ENCODE measurements around the gene RIMBP2. TPM values are rescaled to one million over a fixed set of nuclear protein-coding genes. Genes with fewer than 3 reads are reported as not detected.

Gene RIMBP2
- total and polyA plus RNA-seq, 2 experiments from 2014 or later, result not detected

GRCh38 chr12:130677957-130678558 is 38.0 kb downstream of the RIMBP2 start:
- Histone ChIP-seq H3K4me2 (ENCODE audit: unreplicated experiment) (no peak overlapping the region), H3K9me2 (ENCODE audit: insufficient read depth) (no peaks in the 10 kb centered on the region), H3K79me2 (ENCODE audit: insufficient read depth) (no peaks in the 10 kb centered on the region), H3F3A (ENCODE audit: insufficient read depth) (no peaks in the 10 kb centered on the region), H2AFZ (no peak overlapping the region), H4K20me1 (ENCODE audit: insufficient read depth) (no peaks in the 10 kb centered on the region), H3K36me3 (ENCODE audit: low read depth) (no peaks in the 10 kb centered on the region), H3K4me1 (ENCODE audit: insufficient read depth) (no peaks in the 10 kb centered on the region), H3K27ac (no peak overlapping the region), H3K9me3 (ENCODE audit: low read depth) (no peaks in the 10 kb centered on the region), H3K9ac (no peak overlapping the region), H3K27me3 (replicated peaks; ENCODE audit: insufficient read depth) (no peaks in the 10 kb centered on the region), H3K4me3 (no peak overlapping the region)
- in situ Hi-C loops (cut with MboI), result no loop called here
- TF ChIP-seq EZH2phosphoT487 (IDR thresholded peaks at IDR 0.05; ENCODE audit: insufficient read depth, low read depth) (no peak), EZH2 (IDR thresholded peaks at IDR 0.05; ENCODE audit: insufficient read depth, poor library complexity, severe bottlenecking) (no peak)
- DNase-seq, result no peak
- WGBS, 2 experiments (ENCODE audit: low coverage in 1 of 2, low lambda C conversion rate in 2 of 2, missing lambda C conversion rate in 2 of 2), result 61 to 69% methylated on average over 18 to 22 of the region's 23 CpGs

- H3K4me3 ChIP-seq, result no peak overlapping the region
- H3F3A ChIP-seq (ENCODE audit: insufficient read depth), result no peaks in the 10 kb centered on the region
- in situ Hi-C loops (cut with MboI), result no loop called here
- TF ChIP-seq EZH2 (IDR thresholded peaks at IDR 0.05; ENCODE audit: insufficient read depth, poor library complexity, severe bottlenecking) (no peak), EZH2phosphoT487 (IDR thresholded peaks at IDR 0.05; ENCODE audit: insufficient read depth, low read depth) (no peak)
- no peaks in the 10 kb centered on the region for H3K79me2 ChIP-seq (ENCODE audit: insufficient read depth)
- H3K4me2 ChIP-seq (ENCODE audit: unreplicated experiment), result no peak overlapping the region
- WGBS, 2 experiments (ENCODE audit: low coverage in 1 of 2, low lambda C conversion rate in 2 of 2, missing lambda C conversion rate in 2 of 2), result 60 to 67% methylated on average over 15 of the region's 15 CpGs
- no peak overlapping the region for H2AFZ ChIP-seq
- no peaks in the 10 kb centered on the region for H3K9me3 ChIP-seq (ENCODE audit: low read depth)
- H4K20me1 ChIP-seq (ENCODE audit: insufficient read depth), result no peaks in the 10 kb centered on the region
- no peaks in the 10 kb centered on the region for H3K36me3 ChIP-seq (ENCODE audit: low read depth)
- no peaks in the 10 kb centered on the region for H3K4me1 ChIP-seq (ENCODE audit: insufficient read depth)
- H3K9ac ChIP-seq, result no peak overlapping the region
- no peak overlapping the region for H3K27ac ChIP-seq
- DNase-seq, result no peak
- no peaks in the 10 kb centered on the region for H3K27me3 ChIP-seq (replicated peaks; ENCODE audit: insufficient read depth)
- H3K9me2 ChIP-seq (ENCODE audit: insufficient read depth), result no peaks in the 10 kb centered on the region
These were observed 40.3 kb downstream of the RIMBP2 start for GRCh38 chr12:130675791-130676190.

- 76 to 77% methylated on average over 15 to 16 of the region's 16 CpGs for WGBS, 2 experiments (ENCODE audit: low coverage in 1 of 2, low lambda C conversion rate in 2 of 2, missing lambda C conversion rate in 2 of 2)
- Histone ChIP-seq H3K27ac (no peak overlapping the region), H4K20me1 (ENCODE audit: insufficient read depth) (no peaks in the 10 kb centered on the region), H3F3A (ENCODE audit: insufficient read depth) (no peaks in the 10 kb centered on the region), H3K36me3 (ENCODE audit: low read depth) (no peaks in the 10 kb centered on the region), H2AFZ (no peak overlapping the region), H3K79me2 (ENCODE audit: insufficient read depth) (no peaks in the 10 kb centered on the region), H3K4me3 (no peak overlapping the region), H3K9me3 (ENCODE audit: low read depth) (no peaks in the 10 kb centered on the region), H3K9me2 (ENCODE audit: insufficient read depth) (no peaks in the 10 kb centered on the region), H3K4me1 (ENCODE audit: insufficient read depth) (no peaks in the 10 kb centered on the region), H3K27me3 (replicated peaks; ENCODE audit: insufficient read depth) (no peaks in the 10 kb centered on the region), H3K9ac (no peak overlapping the region), H3K4me2 (ENCODE audit: unreplicated experiment) (no peak overlapping the region)
- TF ChIP-seq EZH2 (IDR thresholded peaks at IDR 0.05; ENCODE audit: insufficient read depth, poor library complexity, severe bottlenecking) (no peak), EZH2phosphoT487 (IDR thresholded peaks at IDR 0.05; ENCODE audit: insufficient read depth, low read depth) (no peak)
- in situ Hi-C loops (cut with MboI), result no loop called here
- no peak for DNase-seq
These were observed 41.0 kb downstream of the RIMBP2 start for GRCh38 chr12:130675121-130675520.

GRCh38 chr12:130674676-130675075 is 41.4 kb downstream of the RIMBP2 start:
- TF ChIP-seq EZH2 (IDR thresholded peaks at IDR 0.05; ENCODE audit: insufficient read depth, poor library complexity, severe bottlenecking) (no peak), EZH2phosphoT487 (IDR thresholded peaks at IDR 0.05; ENCODE audit: insufficient read depth, low read depth) (no peak)
- no peak overlapping the region for H3K27ac ChIP-seq
- H3K4me3 ChIP-seq, result no peak overlapping the region
- H3K4me1 ChIP-seq (ENCODE audit: insufficient read depth), result no peaks in the 10 kb centered on the region
- no peak for DNase-seq
- H3K79me2 ChIP-seq (ENCODE audit: insufficient read depth), result no peaks in the 10 kb centered on the region
- H3F3A ChIP-seq (ENCODE audit: insufficient read depth), result no peaks in the 10 kb centered on the region
- WGBS, 2 experiments (ENCODE audit: low coverage in 1 of 2, low lambda C conversion rate in 2 of 2, missing lambda C conversion rate in 2 of 2), result 69 to 76% methylated on average over 20 to 24 of the region's 24 CpGs
- in situ Hi-C loops (cut with MboI), result no loop called here
- no peak overlapping the region for H3K4me2 ChIP-seq (ENCODE audit: unreplicated experiment)
- no peaks in the 10 kb centered on the region for H4K20me1 ChIP-seq (ENCODE audit: insufficient read depth)
- H3K9me3 ChIP-seq (ENCODE audit: low read depth), result no peaks in the 10 kb centered on the region
- no peak overlapping the region for H2AFZ ChIP-seq
- no peaks in the 10 kb centered on the region for H3K36me3 ChIP-seq (ENCODE audit: low read depth)
- H3K27me3 ChIP-seq (replicated peaks; ENCODE audit: insufficient read depth), result no peaks in the 10 kb centered on the region
- H3K9ac ChIP-seq, result no peak overlapping the region
- no peaks in the 10 kb centered on the region for H3K9me2 ChIP-seq (ENCODE audit: insufficient read depth)
